Left ventricle myocardium inferior (tissue), 1 donor: Measurements from ENCODE around the gene CNTNAP2. TPM values are rescaled to one million over a fixed set of nuclear protein-coding genes. Genes with fewer than 3 reads are reported as not detected.
A peak's percentile ranks its signal among the peaks of the same experiment; 100 is the strongest.

Experiments used
- DNase-seq: peaks from one replicate; pipeline ENCODE4 v3.0.0-alpha.2; 2020
- H3K27ac ChIP-seq: fragments of 200-600 bp; replicated peaks from 2 replicates; pipeline ENCODE4 v1.8.0; 2021
- H3K27me3 ChIP-seq: fragments of 200-600 bp; 2 replicates; pipeline ENCODE4 v1.8.0; 2021; ENCODE audit warnings: low read depth
- H3K36me3 ChIP-seq: fragments of 200-600 bp; 2 replicates; pipeline ENCODE4 v1.8.0; 2021
- H3K4me1 ChIP-seq: fragments of 200-600 bp; 2 replicates; pipeline ENCODE4 v1.8.0; 2021
- H3K4me3 ChIP-seq: fragments of 200-600 bp; 2 replicates; pipeline ENCODE4 v1.8.0; 2021; ENCODE audit warnings: mild to moderate bottlenecking, moderate library complexity
- H3K9me3 ChIP-seq: fragments of 200-600 bp; replicated peaks from 2 replicates; pipeline ENCODE4 v1.8.0; 2021
- intact Hi-C: fragments of 100-400 bp; cut with micrococcal nuclease; formaldehyde crosslinking; loops from one replicate; pipeline ENCODE4 v1.11.0; 2022
- total RNA-seq: library from RNA; stranded (reverse); fragmentation: NEBNext Ultra II Directional; extraction: Animal tissue kit (Norgen Biotek cat#: 25700); gene quantifications from one replicate; pipeline ENCODE4 v1.2.1, GENCODE V29; 2021
- TF ChIP-seq, protein P1 (sequence below): fragments of 200-600 bp; IDR thresholded peaks from 2 replicates; pipeline ENCODE4 v1.8.0; 2021; ENCODE audit warnings: antibody characterized with exemption, mild to moderate bottlenecking, borderline replicate concordance
- donor health status: DM: no; HTN: yes; CAD: no; lungs with severe emphysema.

Gene CNTNAP2
- total RNA-seq, 1 donor from 2014 or later: 0.99 TPM

GRCh38 chr7:148277042-148277660, 2160.6 kb downstream of the CNTNAP2 start:
- no peak for DNase-seq
- TF ChIP-seq, protein P1, sequence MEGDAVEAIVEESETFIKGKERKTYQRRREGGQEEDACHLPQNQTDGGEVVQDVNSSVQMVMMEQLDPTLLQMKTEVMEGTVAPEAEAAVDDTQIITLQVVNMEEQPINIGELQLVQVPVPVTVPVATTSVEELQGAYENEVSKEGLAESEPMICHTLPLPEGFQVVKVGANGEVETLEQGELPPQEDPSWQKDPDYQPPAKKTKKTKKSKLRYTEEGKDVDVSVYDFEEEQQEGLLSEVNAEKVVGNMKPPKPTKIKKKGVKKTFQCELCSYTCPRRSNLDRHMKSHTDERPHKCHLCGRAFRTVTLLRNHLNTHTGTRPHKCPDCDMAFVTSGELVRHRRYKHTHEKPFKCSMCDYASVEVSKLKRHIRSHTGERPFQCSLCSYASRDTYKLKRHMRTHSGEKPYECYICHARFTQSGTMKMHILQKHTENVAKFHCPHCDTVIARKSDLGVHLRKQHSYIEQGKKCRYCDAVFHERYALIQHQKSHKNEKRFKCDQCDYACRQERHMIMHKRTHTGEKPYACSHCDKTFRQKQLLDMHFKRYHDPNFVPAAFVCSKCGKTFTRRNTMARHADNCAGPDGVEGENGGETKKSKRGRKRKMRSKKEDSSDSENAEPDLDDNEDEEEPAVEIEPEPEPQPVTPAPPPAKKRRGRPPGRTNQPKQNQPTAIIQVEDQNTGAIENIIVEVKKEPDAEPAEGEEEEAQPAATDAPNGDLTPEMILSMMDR: no peak
- H3K9me3 ChIP-seq: no peaks in the 10 kb centered on the region
- no peaks in the 10 kb centered on the region for H3K36me3 ChIP-seq
- H3K27ac ChIP-seq: no peak overlapping the region
- H3K27me3 ChIP-seq: peaks cover 58% of the 10 kb centered on the region
- H3K4me3 ChIP-seq: no peak overlapping the region
- no peaks in the 10 kb centered on the region for H3K4me1 ChIP-seq
- intact Hi-C loops: no loop called here

DNA sequence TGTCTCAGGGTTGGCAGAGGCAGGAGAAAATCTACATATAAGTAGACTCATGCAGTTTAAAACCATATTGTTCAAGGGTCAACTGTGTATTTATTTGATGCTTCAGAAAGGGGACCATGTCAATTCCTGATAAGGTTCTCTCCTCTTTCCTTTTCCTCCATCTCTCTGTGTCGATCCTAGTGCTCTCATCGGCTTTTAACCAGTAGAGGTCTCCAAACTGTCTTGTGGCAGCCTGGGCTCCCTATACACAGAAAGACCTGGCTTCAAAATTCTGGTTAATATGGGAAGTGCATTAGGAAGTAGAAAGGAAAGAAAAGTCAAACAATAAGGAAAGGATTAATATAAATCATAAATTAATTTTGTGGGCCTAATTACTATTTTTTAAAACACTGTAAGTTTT, 2169.5 kb downstream of the CNTNAP2 start:
- peaks cover 19% of the 10 kb centered on the region for H3K27me3 ChIP-seq
- intact Hi-C loops: no loop called here

GRCh38 chr7:148287538-148287937, 2170.9 kb downstream of the CNTNAP2 start:
- Histone ChIP-seq H3K27ac (no peak overlapping the region), H3K27me3 (peaks cover 9% of the 10 kb centered on the region), H3K4me3 (no peak overlapping the region), H3K36me3 (no peaks in the 10 kb centered on the region), H3K4me1 (no peaks in the 10 kb centered on the region), H3K9me3 (peaks cover 7% of the 10 kb centered on the region)
- DNase-seq: no peak
- TF ChIP-seq, protein P1: no peak
- intact Hi-C loops: no loop called here

More for the DNA sequence above, 2169.5 kb downstream of the CNTNAP2 start:
- Histone ChIP-seq H3K4me3 (no peak overlapping the region), H3K27ac (no peak overlapping the region), H3K9me3 (peaks cover 7% of the 10 kb centered on the region), H3K36me3 (no peaks in the 10 kb centered on the region), H3K4me1 (no peaks in the 10 kb centered on the region)
- DNase-seq: no peak
- TF ChIP-seq, protein P1: peak; percentile 50

DNA sequence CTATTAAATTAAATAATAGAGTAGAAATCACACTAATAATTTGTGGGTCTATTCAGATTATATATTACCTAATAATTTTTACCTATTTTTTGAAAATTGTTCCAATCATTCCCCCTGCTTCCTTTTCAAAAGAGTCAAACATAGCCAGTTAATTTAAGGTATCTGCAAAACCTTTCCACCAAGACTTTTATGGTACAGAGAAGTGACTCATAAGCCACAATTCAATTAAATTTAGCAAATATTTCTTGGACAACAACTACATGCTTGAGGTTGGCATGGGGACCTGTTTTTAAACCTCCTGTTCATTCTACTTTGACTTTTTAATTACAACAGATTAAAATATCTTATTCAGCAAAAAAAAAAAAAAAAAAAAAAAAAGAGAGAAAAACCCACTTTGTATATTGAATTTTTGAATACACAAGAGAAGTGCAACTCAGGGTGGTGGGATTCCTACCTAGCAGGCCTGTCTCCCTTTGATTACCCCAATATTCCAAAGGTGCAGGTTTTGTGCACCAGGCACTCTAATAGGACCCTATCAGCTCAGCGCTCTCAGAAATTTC, 2172.1 kb downstream of the CNTNAP2 start:
- intact Hi-C loops: no loop called here

DNA sequence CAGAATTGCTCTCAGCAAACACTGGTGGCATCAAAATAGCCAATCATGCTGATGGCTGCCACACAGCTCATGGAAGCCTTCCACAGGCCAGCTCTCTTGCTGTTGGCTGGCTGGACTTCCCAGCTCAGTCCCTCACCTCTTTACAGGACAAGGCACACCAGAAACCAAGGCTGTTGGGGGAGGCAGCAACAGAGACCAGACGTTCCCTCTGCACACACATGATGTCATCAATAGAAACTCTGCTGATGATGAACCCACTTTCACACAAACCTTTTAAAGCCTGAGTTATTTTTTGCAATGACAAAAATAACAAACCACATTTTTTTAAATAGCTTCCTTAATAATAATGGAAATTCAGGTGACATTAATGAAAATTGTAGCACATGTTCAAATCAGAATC, 2173.0 kb downstream of the CNTNAP2 start:
- H3K4me3 ChIP-seq: no peak overlapping the region
- H3K4me1 ChIP-seq: no peaks in the 10 kb centered on the region
- no peaks in the 10 kb centered on the region for H3K9me3 ChIP-seq
- TF ChIP-seq, protein P1: no peak
- no peak overlapping the region for H3K27ac ChIP-seq
- intact Hi-C loops: no loop called here
- DNase-seq: no peak
- H3K36me3 ChIP-seq: no peaks in the 10 kb centered on the region
- peaks cover 9% of the 10 kb centered on the region for H3K27me3 ChIP-seq

More for the DNA sequence above, 2172.1 kb downstream of the CNTNAP2 start:
- H3K27ac ChIP-seq: no peak overlapping the region
- H3K9me3 ChIP-seq: peaks cover 4% of the 10 kb centered on the region
- no peaks in the 10 kb centered on the region for H3K36me3 ChIP-seq
- peaks cover 9% of the 10 kb centered on the region for H3K27me3 ChIP-seq
- no peak for DNase-seq
- TF ChIP-seq, protein P1: no peak
- H3K4me3 ChIP-seq: no peak overlapping the region
- no peaks in the 10 kb centered on the region for H3K4me1 ChIP-seq
